A673 (cell line): ENCODE results near the gene VWA5A.

Experiments
- CTCF ChIP-seq: fragments of 300-800, 200-600 bp; sonication (generic); conservative IDR thresholded peaks from 2 replicates; pipeline ENCODE4 v1.5.1; 2017; ENCODE audit warnings: low read depth, mild to moderate bottlenecking, antibody characterized with exemption, low read length, moderate library complexity, mixed read lengths
- EZH2 ChIP-seq: fragments of 200-600 bp; sonication (generic); IDR thresholded peaks from 2 replicates; pipeline ENCODE4 v1.6.1; 2017; ENCODE audit warnings: borderline replicate concordance, low read depth, mild to moderate bottlenecking, mixed read lengths, antibody characterized with exemption, low read length; ENCODE audit not compliant: poor library complexity, severe bottlenecking

GRCh38 chr11:124183068-124183467, 67.8 kb downstream of the VWA5A start, which contains the start of gene OR10D3:
- no peak for TF ChIP-seq CTCF
- TF ChIP-seq EZH2: no peak
